WTC11 (cell line): ENCODE data around the gene ZFHX3. TPM values are rescaled to one million over a fixed set of nuclear protein-coding genes. Genes with fewer than 3 reads are reported as not detected.

Source experiments
- ATAC-seq: fragments of 200-7000 bp; cut with Tn5 transposase; 2 replicates; pipeline ENCODE4 v1.10.0; 2021; ENCODE audit warnings: mild to moderate bottlenecking, moderate library complexity
- CTCF ChIA-PET: fragments of 300-600 bp; sonication (Branson Sonifier 250); formaldehyde crosslinking; loops from one replicate; lab custom pipeline; 2021; ENCODE audit warnings: antibody characterized with exemption; lab: Charles Lee
- POLR2A ChIA-PET: fragments of 350-600 bp; sonication (Branson Sonifier 250); formaldehyde crosslinking; loops from one replicate; lab custom pipeline; 2021; ENCODE audit warnings: antibody characterized with exemption; lab: Charles Lee
- DNase-seq: peaks from one replicate; pipeline ENCODE4 v3.0.0; 2021; ENCODE audit warnings: low spot score
- H3K27ac Mint-ChIP-seq: 2 replicates; pipeline ENCODE4 v1.8.0; 2021; ENCODE audit warnings: mixed read lengths
- H3K27me3 Mint-ChIP-seq: 2 replicates; pipeline ENCODE4 v1.8.0; 2021; ENCODE audit warnings: low read depth, mild to moderate bottlenecking, moderate library complexity, mixed read lengths
- H3K36me3 Mint-ChIP-seq: 2 replicates; pipeline ENCODE4 v1.8.0; 2021; ENCODE audit warnings: mixed read lengths
- H3K4me1 Mint-ChIP-seq: 2 replicates; pipeline ENCODE4 v1.8.0; 2022; ENCODE audit warnings: mixed read lengths
- H3K4me3 Mint-ChIP-seq: 2 replicates; pipeline ENCODE4 v1.8.0; 2021; ENCODE audit warnings: mild to moderate bottlenecking, moderate library complexity, mixed read lengths
- H3K9me3 Mint-ChIP-seq: 2 replicates; pipeline ENCODE4 v1.8.0; 2021; ENCODE audit warnings: mixed read lengths
- CREM ChIP-seq: sonication (generic); formaldehyde crosslinking; IDR thresholded peaks from 2 replicates; pipeline ENCODE4 v1.8.1; 2022; ENCODE audit warnings: mild to moderate bottlenecking, missing genetic modification reagents, moderate library complexity
- NFE2L1 ChIP-seq: sonication (generic); formaldehyde crosslinking; IDR thresholded peaks from 2 replicates; pipeline ENCODE4 v1.8.1; 2023; ENCODE audit warnings: missing genetic modification reagents
- RORB ChIP-seq: fragments of 250-450 bp; sonication (Bioruptor Pico); IDR thresholded peaks from 2 replicates; pipeline ENCODE4 v1.9.0; 2021; ENCODE audit warnings: mild to moderate bottlenecking
- SP1 ChIP-seq: sonication (generic); formaldehyde crosslinking; conservative IDR thresholded peaks from 2 replicates; pipeline ENCODE4 v1.8.1; 2022; ENCODE audit warnings: missing genetic modification reagents
- TP53 ChIP-seq: sonication (generic); formaldehyde crosslinking; IDR thresholded peaks from 2 replicates; pipeline ENCODE4 v1.8.1; 2023; ENCODE audit warnings: mild to moderate bottlenecking, missing genetic modification reagents
- ZBTB21 ChIP-seq: sonication (generic); formaldehyde crosslinking; IDR thresholded peaks from 2 replicates; pipeline ENCODE4 v1.8.1; 2023; ENCODE audit warnings: mild to moderate bottlenecking, missing genetic modification reagents, borderline replicate concordance
- ZNF121 ChIP-seq: sonication (generic); formaldehyde crosslinking; IDR thresholded peaks from 2 replicates; pipeline ENCODE4 v1.8.0; 2023; ENCODE audit warnings: missing genetic modification reagents
- ZNF317 ChIP-seq: sonication (generic); formaldehyde crosslinking; IDR thresholded peaks from 2 replicates; pipeline ENCODE4 v1.8.1; 2023; ENCODE audit warnings: low read depth, mild to moderate bottlenecking, moderate library complexity, missing genetic modification reagents, borderline replicate concordance
- ZNF416 ChIP-seq: fragments of 250-450 bp; sonication (Bioruptor Pico); IDR thresholded peaks from 2 replicates; pipeline ENCODE4 v1.9.0; 2021; ENCODE audit warnings: mild to moderate bottlenecking, inconsistent platforms
- ZNF423 ChIP-seq: fragments of 250-450 bp; sonication (Bioruptor Pico); IDR thresholded peaks from 2 replicates; pipeline ENCODE4 v2.1.2; 2022; ENCODE audit warnings: mild to moderate bottlenecking, moderate library complexity
- total RNA-seq: library from RNA; stranded (reverse); gene quantifications from 3 replicates; pipeline ENCODE4 v1.2.3, GENCODE V29; 2021
- TF ChIP-seq, protein P1 (sequence below): sonication (generic); formaldehyde crosslinking; IDR thresholded peaks from 2 replicates; pipeline ENCODE4 v1.8.1; 2023; ENCODE audit warnings: mild to moderate bottlenecking, missing genetic modification reagents, moderate library complexity
- TF ChIP-seq, protein P2 (sequence below): sonication (generic); formaldehyde crosslinking; IDR thresholded peaks from 2 replicates; pipeline ENCODE4 v1.8.1; 2022; ENCODE audit warnings: low read depth, mild to moderate bottlenecking, moderate library complexity, missing genetic modification reagents, borderline replicate concordance
- TF ChIP-seq, protein P3 (sequence below): sonication (generic); formaldehyde crosslinking; IDR thresholded peaks from 2 replicates; pipeline ENCODE4 v1.8.1; 2023; ENCODE audit warnings: mild to moderate bottlenecking, moderate library complexity, missing genetic modification reagents
- TF ChIP-seq, protein P4 (sequence below): fragments of 250-450 bp; sonication (Bioruptor Pico); IDR thresholded peaks from 2 replicates; pipeline ENCODE4 v1.9.0; 2021; ENCODE audit warnings: mild to moderate bottlenecking
- TF ChIP-seq, protein P5 (sequence below): sonication (generic); formaldehyde crosslinking; IDR thresholded peaks from 2 replicates; pipeline ENCODE4 v1.8.0; 2023; ENCODE audit warnings: missing genetic modification reagents, mild to moderate bottlenecking, borderline replicate concordance
- TF ChIP-seq, protein P6 (sequence below): sonication (generic); formaldehyde crosslinking; IDR thresholded peaks from 2 replicates; pipeline ENCODE4 v1.8.1; 2022; ENCODE audit warnings: missing genetic modification reagents, borderline replicate concordance
- TF ChIP-seq, protein P7 (sequence below): sonication (generic); formaldehyde crosslinking; IDR thresholded peaks from 2 replicates; pipeline ENCODE4 v1.8.1; 2023; ENCODE audit warnings: mild to moderate bottlenecking, missing genetic modification reagents
- TF ChIP-seq, protein P8 (sequence below): sonication (generic); formaldehyde crosslinking; IDR thresholded peaks from 2 replicates; pipeline ENCODE4 v1.8.0; 2022; ENCODE audit warnings: missing genetic modification reagents

Gene ZFHX3
- total RNA-seq, 1 experiment from 2014 or later: 5.7 TPM

DNA sequence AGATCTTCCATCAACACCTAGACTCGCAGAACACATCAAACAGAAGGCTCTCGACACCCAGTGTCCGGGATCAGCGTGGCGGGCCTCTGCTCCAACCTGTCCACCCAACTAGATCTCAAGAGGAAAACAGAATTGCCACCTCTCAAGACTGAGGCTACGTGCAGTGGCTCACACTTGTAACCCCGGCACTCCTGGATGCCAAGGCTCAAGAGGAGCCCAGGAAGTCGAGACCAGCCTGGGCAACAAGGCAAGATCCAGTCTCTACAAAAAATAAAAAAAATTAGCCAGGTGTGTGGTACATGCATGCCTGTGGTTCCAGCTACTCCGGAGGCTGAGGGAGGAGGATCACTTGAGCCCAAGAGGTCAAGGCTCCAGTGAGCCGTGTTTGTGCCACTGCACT is 132.6 kb downstream of the ZFHX3 start (continued):
- TF ChIP-seq, protein P1, sequence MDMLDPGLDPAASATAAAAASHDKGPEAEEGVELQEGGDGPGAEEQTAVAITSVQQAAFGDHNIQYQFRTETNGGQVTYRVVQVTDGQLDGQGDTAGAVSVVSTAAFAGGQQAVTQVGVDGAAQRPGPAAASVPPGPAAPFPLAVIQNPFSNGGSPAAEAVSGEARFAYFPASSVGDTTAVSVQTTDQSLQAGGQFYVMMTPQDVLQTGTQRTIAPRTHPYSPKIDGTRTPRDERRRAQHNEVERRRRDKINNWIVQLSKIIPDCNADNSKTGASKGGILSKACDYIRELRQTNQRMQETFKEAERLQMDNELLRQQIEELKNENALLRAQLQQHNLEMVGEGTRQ: no peak

DNA sequence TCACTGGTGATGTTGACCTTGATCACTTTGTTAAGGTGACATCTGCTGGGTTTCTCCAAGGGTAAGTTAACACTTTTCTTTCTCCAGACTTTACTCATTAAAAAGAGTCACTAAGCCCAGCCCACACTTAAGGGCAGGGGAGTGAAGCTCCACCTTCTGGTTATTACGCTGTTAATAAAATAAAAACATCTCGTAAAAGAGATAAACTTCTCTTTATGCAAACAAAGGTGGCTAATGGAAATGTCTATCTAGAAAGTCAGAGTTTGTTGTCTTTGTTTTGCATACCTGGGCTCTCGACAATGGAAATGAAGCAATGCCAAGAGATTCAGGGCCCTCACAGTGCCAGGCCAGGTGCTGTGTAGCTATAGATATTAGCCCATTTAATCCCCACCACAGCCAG is 134.4 kb downstream of the ZFHX3 start:
- Mint-ChIP-seq H3K9me3 (no peaks in the 10 kb centered on the region), H3K27me3 (no peaks in the 10 kb centered on the region), H3K27ac (no peak overlapping the region), H3K4me1 (peaks cover 23% of the 10 kb centered on the region), H3K4me3 (no peak overlapping the region)
- no peak for DNase-seq
- CTCF ChIA-PET: interaction anchor here (0.6 to 1.2 kb wide), 2 partner anchors 48 to 82 kb away, joined by 3 read pairs; no protein-coding TSS in a partner anchor
- POLR2A ChIA-PET: no interaction called here
- ATAC-seq: no peak
- TF ChIP-seq ZBTB21 (CRISPR knock-in tag): no peak
- TF ChIP-seq ZNF416 (CRISPR knock-in tag): no peak
- no peak for TF ChIP-seq ZNF423 (CRISPR knock-in tag)
- TF ChIP-seq, protein P2, sequence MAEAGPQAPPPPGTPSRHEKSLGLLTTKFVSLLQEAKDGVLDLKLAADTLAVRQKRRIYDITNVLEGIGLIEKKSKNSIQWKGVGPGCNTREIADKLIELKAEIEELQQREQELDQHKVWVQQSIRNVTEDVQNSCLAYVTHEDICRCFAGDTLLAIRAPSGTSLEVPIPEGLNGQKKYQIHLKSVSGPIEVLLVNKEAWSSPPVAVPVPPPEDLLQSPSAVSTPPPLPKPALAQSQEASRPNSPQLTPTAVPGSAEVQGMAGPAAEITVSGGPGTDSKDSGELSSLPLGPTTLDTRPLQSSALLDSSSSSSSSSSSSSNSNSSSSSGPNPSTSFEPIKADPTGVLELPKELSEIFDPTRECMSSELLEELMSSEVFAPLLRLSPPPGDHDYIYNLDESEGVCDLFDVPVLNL (CRISPR knock-in tag): no peak
- no peak for TF ChIP-seq CREM (CRISPR knock-in tag)
- no peak for TF ChIP-seq SP1 (CRISPR knock-in tag)
- TF ChIP-seq RORB (CRISPR knock-in tag): no peak
- no peak for TF ChIP-seq ZNF121
- TF ChIP-seq, protein P3, sequence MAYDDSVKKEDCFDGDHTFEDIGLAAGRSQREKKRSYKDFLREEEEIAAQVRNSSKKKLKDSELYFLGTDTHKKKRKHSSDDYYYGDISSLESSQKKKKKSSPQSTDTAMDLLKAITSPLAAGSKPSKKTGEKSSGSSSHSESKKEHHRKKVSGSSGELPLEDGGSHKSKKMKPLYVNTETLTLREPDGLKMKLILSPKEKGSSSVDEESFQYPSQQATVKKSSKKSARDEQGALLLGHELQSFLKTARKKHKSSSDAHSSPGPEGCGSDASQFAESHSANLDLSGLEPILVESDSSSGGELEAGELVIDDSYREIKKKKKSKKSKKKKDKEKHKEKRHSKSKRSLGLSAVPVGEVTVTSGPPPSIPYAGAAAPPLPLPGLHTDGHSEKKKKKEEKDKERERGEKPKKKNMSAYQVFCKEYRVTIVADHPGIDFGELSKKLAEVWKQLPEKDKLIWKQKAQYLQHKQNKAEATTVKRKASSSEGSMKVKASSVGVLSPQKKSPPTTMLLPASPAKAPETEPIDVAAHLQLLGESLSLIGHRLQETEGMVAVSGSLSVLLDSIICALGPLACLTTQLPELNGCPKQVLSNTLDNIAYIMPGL (CRISPR knock-in tag): no peak
- no peak for TF ChIP-seq ZNF317 (CRISPR knock-in tag)
- TF ChIP-seq, protein P4, sequence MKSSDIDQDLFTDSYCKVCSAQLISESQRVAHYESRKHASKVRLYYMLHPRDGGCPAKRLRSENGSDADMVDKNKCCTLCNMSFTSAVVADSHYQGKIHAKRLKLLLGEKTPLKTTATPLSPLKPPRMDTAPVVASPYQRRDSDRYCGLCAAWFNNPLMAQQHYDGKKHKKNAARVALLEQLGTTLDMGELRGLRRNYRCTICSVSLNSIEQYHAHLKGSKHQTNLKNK: no peak
- TF ChIP-seq NFE2L1 (CRISPR knock-in tag): no peak
- TF ChIP-seq, protein P5, sequence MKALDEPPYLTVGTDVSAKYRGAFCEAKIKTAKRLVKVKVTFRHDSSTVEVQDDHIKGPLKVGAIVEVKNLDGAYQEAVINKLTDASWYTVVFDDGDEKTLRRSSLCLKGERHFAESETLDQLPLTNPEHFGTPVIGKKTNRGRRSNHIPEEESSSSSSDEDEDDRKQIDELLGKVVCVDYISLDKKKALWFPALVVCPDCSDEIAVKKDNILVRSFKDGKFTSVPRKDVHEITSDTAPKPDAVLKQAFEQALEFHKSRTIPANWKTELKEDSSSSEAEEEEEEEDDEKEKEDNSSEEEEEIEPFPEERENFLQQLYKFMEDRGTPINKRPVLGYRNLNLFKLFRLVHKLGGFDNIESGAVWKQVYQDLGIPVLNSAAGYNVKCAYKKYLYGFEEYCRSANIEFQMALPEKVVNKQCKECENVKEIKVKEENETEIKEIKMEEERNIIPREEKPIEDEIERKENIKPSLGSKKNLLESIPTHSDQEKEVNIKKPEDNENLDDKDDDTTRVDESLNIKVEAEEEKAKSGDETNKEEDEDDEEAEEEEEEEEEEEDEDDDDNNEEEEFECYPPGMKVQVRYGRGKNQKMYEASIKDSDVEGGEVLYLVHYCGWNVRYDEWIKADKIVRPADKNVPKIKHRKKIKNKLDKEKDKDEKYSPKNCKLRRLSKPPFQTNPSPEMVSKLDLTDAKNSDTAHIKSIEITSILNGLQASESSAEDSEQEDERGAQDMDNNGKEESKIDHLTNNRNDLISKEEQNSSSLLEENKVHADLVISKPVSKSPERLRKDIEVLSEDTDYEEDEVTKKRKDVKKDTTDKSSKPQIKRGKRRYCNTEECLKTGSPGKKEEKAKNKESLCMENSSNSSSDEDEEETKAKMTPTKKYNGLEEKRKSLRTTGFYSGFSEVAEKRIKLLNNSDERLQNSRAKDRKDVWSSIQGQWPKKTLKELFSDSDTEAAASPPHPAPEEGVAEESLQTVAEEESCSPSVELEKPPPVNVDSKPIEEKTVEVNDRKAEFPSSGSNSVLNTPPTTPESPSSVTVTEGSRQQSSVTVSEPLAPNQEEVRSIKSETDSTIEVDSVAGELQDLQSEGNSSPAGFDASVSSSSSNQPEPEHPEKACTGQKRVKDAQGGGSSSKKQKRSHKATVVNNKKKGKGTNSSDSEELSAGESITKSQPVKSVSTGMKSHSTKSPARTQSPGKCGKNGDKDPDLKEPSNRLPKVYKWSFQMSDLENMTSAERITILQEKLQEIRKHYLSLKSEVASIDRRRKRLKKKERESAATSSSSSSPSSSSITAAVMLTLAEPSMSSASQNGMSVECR: no peak
- TF ChIP-seq, protein P6, sequence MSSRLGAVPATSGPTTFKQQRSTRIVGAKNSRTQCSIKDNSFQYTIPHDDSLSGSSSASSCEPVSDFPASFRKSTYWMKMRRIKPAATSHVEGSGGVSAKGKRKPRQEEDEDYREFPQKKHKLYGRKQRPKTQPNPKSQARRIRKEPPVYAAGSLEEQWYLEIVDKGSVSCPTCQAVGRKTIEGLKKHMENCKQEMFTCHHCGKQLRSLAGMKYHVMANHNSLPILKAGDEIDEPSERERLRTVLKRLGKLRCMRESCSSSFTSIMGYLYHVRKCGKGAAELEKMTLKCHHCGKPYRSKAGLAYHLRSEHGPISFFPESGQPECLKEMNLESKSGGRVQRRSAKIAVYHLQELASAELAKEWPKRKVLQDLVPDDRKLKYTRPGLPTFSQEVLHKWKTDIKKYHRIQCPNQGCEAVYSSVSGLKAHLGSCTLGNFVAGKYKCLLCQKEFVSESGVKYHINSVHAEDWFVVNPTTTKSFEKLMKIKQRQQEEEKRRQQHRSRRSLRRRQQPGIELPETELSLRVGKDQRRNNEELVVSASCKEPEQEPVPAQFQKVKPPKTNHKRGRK (CRISPR knock-in tag): no peak
- TF ChIP-seq, protein P7, sequence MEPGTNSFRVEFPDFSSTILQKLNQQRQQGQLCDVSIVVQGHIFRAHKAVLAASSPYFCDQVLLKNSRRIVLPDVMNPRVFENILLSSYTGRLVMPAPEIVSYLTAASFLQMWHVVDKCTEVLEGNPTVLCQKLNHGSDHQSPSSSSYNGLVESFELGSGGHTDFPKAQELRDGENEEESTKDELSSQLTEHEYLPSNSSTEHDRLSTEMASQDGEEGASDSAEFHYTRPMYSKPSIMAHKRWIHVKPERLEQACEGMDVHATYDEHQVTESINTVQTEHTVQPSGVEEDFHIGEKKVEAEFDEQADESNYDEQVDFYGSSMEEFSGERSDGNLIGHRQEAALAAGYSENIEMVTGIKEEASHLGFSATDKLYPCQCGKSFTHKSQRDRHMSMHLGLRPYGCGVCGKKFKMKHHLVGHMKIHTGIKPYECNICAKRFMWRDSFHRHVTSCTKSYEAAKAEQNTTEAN (CRISPR knock-in tag): no peak
- no peak for TF ChIP-seq TP53 (CRISPR knock-in tag)
- TF ChIP-seq, protein P8, sequence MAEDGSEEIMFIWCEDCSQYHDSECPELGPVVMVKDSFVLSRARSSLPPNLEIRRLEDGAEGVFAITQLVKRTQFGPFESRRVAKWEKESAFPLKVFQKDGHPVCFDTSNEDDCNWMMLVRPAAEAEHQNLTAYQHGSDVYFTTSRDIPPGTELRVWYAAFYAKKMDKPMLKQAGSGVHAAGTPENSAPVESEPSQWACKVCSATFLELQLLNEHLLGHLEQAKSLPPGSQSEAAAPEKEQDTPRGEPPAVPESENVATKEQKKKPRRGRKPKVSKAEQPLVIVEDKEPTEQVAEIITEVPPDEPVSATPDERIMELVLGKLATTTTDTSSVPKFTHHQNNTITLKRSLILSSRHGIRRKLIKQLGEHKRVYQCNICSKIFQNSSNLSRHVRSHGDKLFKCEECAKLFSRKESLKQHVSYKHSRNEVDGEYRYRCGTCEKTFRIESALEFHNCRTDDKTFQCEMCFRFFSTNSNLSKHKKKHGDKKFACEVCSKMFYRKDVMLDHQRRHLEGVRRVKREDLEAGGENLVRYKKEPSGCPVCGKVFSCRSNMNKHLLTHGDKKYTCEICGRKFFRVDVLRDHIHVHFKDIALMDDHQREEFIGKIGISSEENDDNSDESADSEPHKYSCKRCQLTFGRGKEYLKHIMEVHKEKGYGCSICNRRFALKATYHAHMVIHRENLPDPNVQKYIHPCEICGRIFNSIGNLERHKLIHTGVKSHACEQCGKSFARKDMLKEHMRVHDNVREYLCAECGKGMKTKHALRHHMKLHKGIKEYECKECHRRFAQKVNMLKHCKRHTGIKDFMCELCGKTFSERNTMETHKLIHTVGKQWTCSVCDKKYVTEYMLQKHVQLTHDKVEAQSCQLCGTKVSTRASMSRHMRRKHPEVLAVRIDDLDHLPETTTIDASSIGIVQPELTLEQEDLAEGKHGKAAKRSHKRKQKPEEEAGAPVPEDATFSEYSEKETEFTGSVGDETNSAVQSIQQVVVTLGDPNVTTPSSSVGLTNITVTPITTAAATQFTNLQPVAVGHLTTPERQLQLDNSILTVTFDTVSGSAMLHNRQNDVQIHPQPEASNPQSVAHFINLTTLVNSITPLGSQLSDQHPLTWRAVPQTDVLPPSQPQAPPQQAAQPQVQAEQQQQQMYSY: no peak
- TF ChIP-seq, all 79 proteins: peak for 0
- no peaks in the 10 kb centered on the region for H3K36me3 Mint-ChIP-seq
